SK-N-SH (cell line): ENCODE data around the gene PTPRD. TPM values are rescaled to one million over a fixed set of nuclear protein-coding genes. Genes with fewer than 3 reads are reported as not detected.

Source experiments
- CTCF ChIA-PET: fragments of 300-600, 350-600 bp; formaldehyde crosslinking; extraction: SDS; loops from one replicate; lab custom pipeline; 2021; lab: Yijun Ruan, JAX
- POLR2A ChIA-PET: fragments of 350-600 bp; sonication (Branson Sonifier 250); formaldehyde crosslinking; extraction: SDS; loops from one replicate; lab custom pipeline; 2020; ENCODE audit warnings: antibody characterized with exemption, inconsistent platforms; lab: Yijun Ruan, JAX
- DNase-seq: peaks from one replicate; pipeline ENCODE4 v3.0.0; 2012
- H2AFZ ChIP-seq: fragments of 200-600 bp; sonication (generic); 2 replicates; pipeline ENCODE4 v1.8.1; 2016; ENCODE audit warnings: antibody characterized with exemption, mild to moderate bottlenecking, low read depth
- H3F3A ChIP-seq: fragments of 200-600 bp; sonication (generic); replicated peaks from 2 replicates; pipeline ENCODE3; 2016; ENCODE audit warnings: antibody characterized with exemption, mild to moderate bottlenecking; ENCODE audit not compliant: insufficient read depth
- H3K27ac ChIP-seq, 2 experiments: fragments of 200-500 bp in 1 of 2; fragments of 200-600 bp in 1 of 2; sonication (Bioruptor generic) in 1 of 2; sonication (generic), shearing (Covaris generic) in 1 of 2; 2 replicates each; pipeline versions ENCODE4 v1.5.1 to v1.6.1; 2014 to 2016; ENCODE audit warnings: low read depth in 2 of 2, inconsistent platforms in 1 of 2, low read length in 1 of 2, mild to moderate bottlenecking in 1 of 2, mixed read lengths in 1 of 2
- H3K27me3 ChIP-seq: fragments of 200-600 bp; sonication (generic), shearing (Covaris generic); 2 replicates; pipeline ENCODE4 v1.6.1; 2016; ENCODE audit warnings: mixed run types; ENCODE audit not compliant: insufficient read depth
- H3K36me3 ChIP-seq, 2 experiments: fragments of 200-500 bp in 1 of 2; fragments of 200-600 bp in 1 of 2; sonication (Bioruptor generic) in 1 of 2; sonication (generic) in 1 of 2; replicated peaks in 1 of 2; 2 replicates each; pipeline versions ENCODE3 to v1.5.1; 2014 to 2016; ENCODE audit warnings: low read length in 1 of 2, mild to moderate bottlenecking in 1 of 2; ENCODE audit not compliant: insufficient read depth in 2 of 2, control insufficient read depth in 1 of 2
- H3K4me1 ChIP-seq, 2 experiments: fragments of 200-500 bp in 1 of 2; fragments of 200-600 bp in 1 of 2; sonication (Bioruptor generic) in 1 of 2; sonication (generic), shearing (Covaris generic) in 1 of 2; 2 replicates each; pipeline versions ENCODE4 v1.5.1 to v1.6.1; 2014 to 2016; ENCODE audit warnings: low read depth in 1 of 2, low read length in 1 of 2, mixed run types in 1 of 2; ENCODE audit not compliant: insufficient read depth in 2 of 2, control insufficient read depth in 1 of 2
- H3K4me2 ChIP-seq: fragments of 200-600 bp; sonication (generic), shearing (Covaris generic); 2 replicates; pipeline ENCODE4 v1.6.1; 2017; ENCODE audit warnings: mixed run types
- H3K4me3 ChIP-seq, 2 experiments: fragments of 200-500 bp in 1 of 2; fragments of 200-600 bp in 1 of 2; sonication (Bioruptor generic) in 1 of 2; sonication (generic), shearing (Covaris generic) in 1 of 2; 2 replicates each; pipeline versions ENCODE4 v1.5.1 to v1.8.1; 2014 to 2016; ENCODE audit warnings: low read depth in 2 of 2, inconsistent platforms in 1 of 2, low read length in 1 of 2, mild to moderate bottlenecking in 1 of 2, mixed read lengths in 1 of 2, moderate library complexity in 1 of 2
- H3K79me2 ChIP-seq: fragments of 200-600 bp; sonication (generic); 2 replicates; pipeline ENCODE4 v1.8.1; 2017; ENCODE audit warnings: mild to moderate bottlenecking; ENCODE audit not compliant: insufficient read depth
- H3K9ac ChIP-seq: fragments of 200-600 bp; sonication (generic); 2 replicates; pipeline ENCODE4 v1.6.1; 2017; ENCODE audit warnings: mixed run types
- H3K9me2 ChIP-seq: fragments of 200-600 bp; sonication (generic); 2 replicates; pipeline ENCODE4 v1.6.1; 2017; ENCODE audit warnings: mixed run types
- H3K9me3 ChIP-seq: fragments of 200-600 bp; sonication (generic); 2 replicates; pipeline ENCODE4 v1.6.1; 2017; ENCODE audit warnings: mixed run types, mild to moderate bottlenecking, moderate library complexity
- H4K20me1 ChIP-seq: fragments of 200-600 bp; sonication (generic); 2 replicates; pipeline ENCODE4 v1.6.1; 2017; ENCODE audit warnings: mild to moderate bottlenecking, mixed run types; ENCODE audit not compliant: insufficient read depth
- CHD2 ChIP-seq: fragments of 150-350 bp; IDR thresholded peaks from 2 replicates; pipeline ENCODE4 v1.6.1; 2018; ENCODE audit warnings: low read length; ENCODE audit not compliant: partially characterized antibody
- CTCF ChIP-seq: fragments of 200-600 bp; sonication (generic); IDR thresholded peaks from 2 replicates; pipeline ENCODE4 v1.6.1; 2017; ENCODE audit warnings: antibody characterized with exemption, mild to moderate bottlenecking, moderate library complexity
- FOXM1 ChIP-seq: IDR thresholded peaks from 2 replicates; pipeline ENCODE4 v1.4.0; 2012; ENCODE audit warnings: low read depth, mild to moderate bottlenecking
- GABPA ChIP-seq: IDR thresholded peaks from 2 replicates; pipeline ENCODE4 v1.4.0; 2012; ENCODE audit warnings: low read depth, mild to moderate bottlenecking
- MEF2A ChIP-seq: IDR thresholded peaks from 2 replicates; pipeline ENCODE4 v1.4.0; 2012; ENCODE audit warnings: low read depth, borderline replicate concordance
- POLR2AphosphoS5 ChIP-seq: IDR thresholded peaks from 2 replicates; pipeline ENCODE4 v1.6.1; 2012; ENCODE audit warnings: low read depth, low read length
- RCOR1 ChIP-seq: fragments of 150-350 bp; IDR thresholded peaks from 2 replicates; pipeline ENCODE4 v1.6.1; 2017; ENCODE audit warnings: antibody characterized with exemption, low read length
- SIN3A ChIP-seq: IDR thresholded peaks from 2 replicates; pipeline ENCODE4 v1.6.1; 2012; ENCODE audit warnings: low read depth, mild to moderate bottlenecking, low read length, moderate library complexity, borderline replicate concordance
- TEAD4 ChIP-seq: IDR thresholded peaks from 2 replicates; pipeline ENCODE4 v1.4.0; 2012; ENCODE audit warnings: mild to moderate bottlenecking, borderline replicate concordance; ENCODE audit not compliant: insufficient read depth
- WGBS: methylation state at CpG from one replicate; pipeline ENCODE4 v1.1.6; 2017; ENCODE audit warnings: low lambda C conversion rate; 5-methylcytosine and 5-hydroxymethylcytosine counted together
- polyA plus RNA-seq, 3 experiments: library from polyadenylated mRNA; depleted of rRNA; stranded (reverse); fragments of >200 nt; gene quantifications; 2 replicates each; pipeline ENCODE4 v1.2.3, GENCODE V29; 2012
- TF ChIP-seq, protein P1 (sequence below): IDR thresholded peaks from 2 replicates; pipeline ENCODE4; 2012

Gene PTPRD
- polyA plus RNA-seq, 1 of the 3 experiments (the other 2 are of a cell fraction): 0.15 TPM

- no peaks in the 10 kb centered on the region for H3K79me2 ChIP-seq
- no peaks in the 10 kb centered on the region for H3K27me3 ChIP-seq
- no peak overlapping the region for H3K4me2 ChIP-seq
- no peaks in the 10 kb centered on the region for H3K36me3 ChIP-seq
- no peaks in the 10 kb centered on the region for H3K4me1 ChIP-seq
- H3K9me3 ChIP-seq: no peaks in the 10 kb centered on the region
- 32% methylated on average over 3 of the region's 3 CpGs for WGBS
- POLR2A ChIA-PET: no interaction called here
- H3K9ac ChIP-seq: no peak overlapping the region
- no peak for DNase-seq
- no peak overlapping the region for H3K27ac ChIP-seq
- no peak overlapping the region for H2AFZ ChIP-seq
- H3K9me2 ChIP-seq: no peaks in the 10 kb centered on the region
- CTCF ChIA-PET: no interaction called here
- no peak overlapping the region for H3K4me3 ChIP-seq
- no peaks in the 10 kb centered on the region for H3F3A ChIP-seq
- TF ChIP-seq SIN3A (no peak), RCOR1 (no peak), CHD2 (no peak)
- H4K20me1 ChIP-seq: no peaks in the 10 kb centered on the region
Measured at GRCh38 chr9:8419596-8420275, 2193.1 kb downstream of the PTPRD start.

- CTCF ChIA-PET: interaction anchor here (1.8 kb wide), 1 partner anchor 479 kb away, joined by 4 read pairs; no protein-coding TSS in a partner anchor
- no peaks in the 10 kb centered on the region for H4K20me1 ChIP-seq
- no peak overlapping the region for H3K9ac ChIP-seq
- H3K27me3 ChIP-seq: no peaks in the 10 kb centered on the region
- H3K36me3 ChIP-seq: no peaks in the 10 kb centered on the region
- no peaks in the 10 kb centered on the region for H3K79me2 ChIP-seq
- no peak overlapping the region for H3K4me3 ChIP-seq
- WGBS: 37% methylated on average over 1 of the region's 1 CpG
- H3F3A ChIP-seq: no peaks in the 10 kb centered on the region
- H3K9me2 ChIP-seq: no peaks in the 10 kb centered on the region
- no peak overlapping the region for H2AFZ ChIP-seq
- DNase-seq: no peak
- no peak overlapping the region for H3K27ac ChIP-seq
- H3K4me2 ChIP-seq: no peak overlapping the region
- no peaks in the 10 kb centered on the region for H3K9me3 ChIP-seq
- no peak for TF ChIP-seq FOXM1
- TF ChIP-seq TEAD4: no peak
- TF ChIP-seq, protein P1, sequence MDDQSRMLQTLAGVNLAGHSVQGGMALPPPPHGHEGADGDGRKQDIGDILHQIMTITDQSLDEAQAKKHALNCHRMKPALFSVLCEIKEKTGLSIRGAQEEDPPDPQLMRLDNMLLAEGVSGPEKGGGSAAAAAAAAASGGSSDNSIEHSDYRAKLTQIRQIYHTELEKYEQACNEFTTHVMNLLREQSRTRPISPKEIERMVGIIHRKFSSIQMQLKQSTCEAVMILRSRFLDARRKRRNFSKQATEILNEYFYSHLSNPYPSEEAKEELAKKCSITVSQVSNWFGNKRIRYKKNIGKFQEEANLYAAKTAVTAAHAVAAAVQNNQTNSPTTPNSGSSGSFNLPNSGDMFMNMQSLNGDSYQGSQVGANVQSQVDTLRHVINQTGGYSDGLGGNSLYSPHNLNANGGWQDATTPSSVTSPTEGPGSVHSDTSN: no peak
- no peak for TF ChIP-seq POLR2AphosphoS5
- TF ChIP-seq GABPA: no peak
- TF ChIP-seq CTCF: no peak
- TF ChIP-seq MEF2A: no peak
- TF ChIP-seq, all 33 proteins: peak for 0
- H3K4me1 ChIP-seq: no peaks in the 10 kb centered on the region; a peak in 1 of 4 replicates
- POLR2A ChIA-PET: no interaction called here
Measured at GRCh38 chr9:8417341-8417740, 2195.5 kb downstream of the PTPRD start.
